Astrocyte (in vitro differentiated cells and primary cell): ENCODE results near the gene SLC16A2. TPM values are rescaled to one million over a fixed set of nuclear protein-coding genes. Genes with fewer than 3 reads are reported as not detected.

Experiments
- DNase-seq: peaks from one replicate; pipeline ENCODE4 v3.0.0-alpha.2; 2010; ENCODE audit warnings: low read depth
- FAIRE-seq: peaks from 2 replicates; lab custom pipeline; 2011; peaks lifted over from hg19 to GRCh38; lab: Jason Lieb, UNC
- H2AFZ ChIP-seq: 2 replicates; pipeline ENCODE4 v1.6.0; 2012; ENCODE audit warnings: low read depth, low read length, inconsistent platforms
- H3K27ac ChIP-seq: 2 replicates; pipeline ENCODE4 v1.5.1; 2011; ENCODE audit warnings: low read depth, low read length, inconsistent platforms
- H3K27me3 ChIP-seq: 2 replicates; pipeline ENCODE4 v1.6.0; 2011; ENCODE audit warnings: low read length, inconsistent platforms; ENCODE audit not compliant: insufficient read depth
- H3K36me3 ChIP-seq: 2 replicates; pipeline ENCODE4 v1.5.1; 2011; ENCODE audit warnings: low read length, inconsistent platforms; ENCODE audit not compliant: insufficient read depth
- H3K4me1 ChIP-seq: 2 replicates; pipeline ENCODE4 v1.5.1; 2011; ENCODE audit warnings: low read length, inconsistent platforms; ENCODE audit not compliant: insufficient read depth
- H3K4me2 ChIP-seq: 2 replicates; pipeline ENCODE4 v1.6.0; 2012; ENCODE audit warnings: low read length, inconsistent platforms
- H3K4me3 ChIP-seq: 2 replicates; pipeline ENCODE4 v1.5.1; 2011; ENCODE audit warnings: low read depth, mild to moderate bottlenecking, low read length, inconsistent platforms; ENCODE audit not compliant: insufficient read depth
- H3K79me2 ChIP-seq: 2 replicates; pipeline ENCODE4 v1.6.0; 2012; ENCODE audit warnings: mild to moderate bottlenecking, low read length, inconsistent platforms; ENCODE audit not compliant: insufficient read depth
- H3K9ac ChIP-seq: 2 replicates; pipeline ENCODE4 v1.6.0; 2012; ENCODE audit warnings: mild to moderate bottlenecking, low read length, inconsistent platforms
- H3K9me3 ChIP-seq: 2 replicates; pipeline ENCODE4 v1.5.1; 2012; ENCODE audit warnings: low read depth, mild to moderate bottlenecking, low read length, inconsistent platforms; ENCODE audit not compliant: insufficient read depth
- H4K20me1 ChIP-seq: 2 replicates; pipeline ENCODE4 v1.6.0; 2012; ENCODE audit warnings: low read length, inconsistent platforms; ENCODE audit not compliant: insufficient read depth
- H3K27ac Mint-ChIP-seq: one replicate; pipeline ENCODE4 v1.8.0; 2021; ENCODE audit warnings: mild to moderate bottlenecking, mixed read lengths; ENCODE audit not compliant: unreplicated experiment
- H3K27me3 Mint-ChIP-seq: one replicate; pipeline ENCODE4 v1.8.0; 2021; ENCODE audit warnings: low read depth, mixed read lengths; ENCODE audit not compliant: unreplicated experiment
- H3K36me3 Mint-ChIP-seq: one replicate; pipeline ENCODE4 v1.8.0; 2021; ENCODE audit warnings: low read depth, mixed read lengths; ENCODE audit not compliant: unreplicated experiment
- H3K4me1 Mint-ChIP-seq: one replicate; pipeline ENCODE4 v1.8.0; 2021; ENCODE audit warnings: low read depth, mixed read lengths; ENCODE audit not compliant: unreplicated experiment
- H3K4me3 Mint-ChIP-seq: one replicate; pipeline ENCODE4 v1.8.0; 2021; ENCODE audit warnings: mild to moderate bottlenecking, moderate library complexity, mixed read lengths; ENCODE audit not compliant: unreplicated experiment
- H3K9me3 Mint-ChIP-seq: one replicate; pipeline ENCODE4 v1.8.0; 2021; ENCODE audit warnings: mild to moderate bottlenecking, mixed read lengths; ENCODE audit not compliant: unreplicated experiment
- CTCF ChIP-seq: IDR thresholded peaks from 2 replicates; pipeline ENCODE4 v1.5.1; 2011; ENCODE audit warnings: low read depth, mild to moderate bottlenecking, inconsistent platforms, low read length, moderate library complexity; ENCODE audit not compliant: insufficient read depth
- EZH2 ChIP-seq: IDR thresholded peaks from 2 replicates; pipeline ENCODE4 v1.6.1; 2012; ENCODE audit warnings: mild to moderate bottlenecking, low read length, inconsistent platforms; ENCODE audit not compliant: insufficient read depth
- total RNA-seq: library from RNA; stranded (reverse); gene quantifications from 2 replicates; pipeline ENCODE4 v1.2.1, GENCODE V29; 2021

The SLC16A2 gene
- total RNA-seq, 1 donor from 2014 or later, result 21.1 TPM

- Mint-ChIP-seq H3K4me3 (no peak overlapping the region), H3K36me3 (no peaks in the 10 kb centered on the region), H3K27me3 (no peaks in the 10 kb centered on the region), H3K27ac (no peak overlapping the region), H3K4me1 (no peaks in the 10 kb centered on the region), H3K9me3 (no peaks in the 10 kb centered on the region)
- Histone ChIP-seq H3K9ac (no peak overlapping the region), H3K27ac (no peak overlapping the region), H3K4me3 (no peak overlapping the region), H2AFZ (no peak overlapping the region), H4K20me1 (no peaks in the 10 kb centered on the region), H3K4me2 (no peak overlapping the region), H3K9me3 (no peaks in the 10 kb centered on the region), H3K79me2 (no peaks in the 10 kb centered on the region), H3K4me1 (no peaks in the 10 kb centered on the region), H3K27me3 (no peaks in the 10 kb centered on the region), H3K36me3 (no peaks in the 10 kb centered on the region)
- peak; percentile 56 for FAIRE-seq
- TF ChIP-seq EZH2, result no peak
- TF ChIP-seq CTCF, result no peak
- DNase-seq, result no peak
Measured at GRCh38 chrX:74578137-74578536, 156.8 kb downstream of the SLC16A2 start.

GRCh38 chrX:74579597-74580198 is 158.4 kb downstream of the SLC16A2 start:
- Histone ChIP-seq H4K20me1 (no peaks in the 10 kb centered on the region), H3K4me3 (no peak overlapping the region), H3K36me3 (no peaks in the 10 kb centered on the region), H3K9ac (no peak overlapping the region), H3K4me1 (no peaks in the 10 kb centered on the region), H3K4me2 (no peak overlapping the region), H3K9me3 (no peaks in the 10 kb centered on the region), H3K27ac (no peak overlapping the region), H2AFZ (no peak overlapping the region), H3K79me2 (no peaks in the 10 kb centered on the region), H3K27me3 (no peaks in the 10 kb centered on the region)
- Mint-ChIP-seq H3K4me3 (no peak overlapping the region), H3K9me3 (no peaks in the 10 kb centered on the region), H3K27ac (no peak overlapping the region), H3K27me3 (no peaks in the 10 kb centered on the region), H3K4me1 (no peaks in the 10 kb centered on the region), H3K36me3 (no peaks in the 10 kb centered on the region)
- peak; percentile 88 for FAIRE-seq
- peak; percentile 7 for DNase-seq
- no peak for TF ChIP-seq CTCF
- no peak for TF ChIP-seq EZH2

Other genes with a start within 250 kb of the SLC16A2 start
- gene ZCCHC13, start 117.3 kb upstream of the SLC16A2 start, total RNA-seq, result not detected in 2 replicates
- 53.5 and 55.4 TPM in 2 replicates for gene RLIM, start 193.1 kb downstream of the SLC16A2 start, total RNA-seq